WTC11 (cell line): ENCODE data around the gene COMMD4. TPM values are rescaled to one million over a fixed set of nuclear protein-coding genes. Genes with fewer than 3 reads are reported as not detected.

ENCODE experiments used
- ATAC-seq: fragments of 200-7000 bp; cut with Tn5 transposase; 2 replicates; pipeline ENCODE4 v1.10.0; 2021; ENCODE audit warnings: mild to moderate bottlenecking, moderate library complexity
- CTCF ChIA-PET: fragments of 300-600 bp; sonication (Branson Sonifier 250); formaldehyde crosslinking; loops from one replicate; lab custom pipeline; 2021; ENCODE audit warnings: antibody characterized with exemption; lab: Charles Lee
- POLR2A ChIA-PET: fragments of 350-600 bp; sonication (Branson Sonifier 250); formaldehyde crosslinking; loops from one replicate; lab custom pipeline; 2021; ENCODE audit warnings: antibody characterized with exemption; lab: Charles Lee
- DNase-seq: peaks from one replicate; pipeline ENCODE4 v3.0.0; 2021; ENCODE audit warnings: low spot score
- H3K27ac Mint-ChIP-seq: 2 replicates; pipeline ENCODE4 v1.8.0; 2021; ENCODE audit warnings: mixed read lengths
- H3K27me3 Mint-ChIP-seq: 2 replicates; pipeline ENCODE4 v1.8.0; 2021; ENCODE audit warnings: low read depth, mild to moderate bottlenecking, moderate library complexity, mixed read lengths
- H3K36me3 Mint-ChIP-seq: 2 replicates; pipeline ENCODE4 v1.8.0; 2021; ENCODE audit warnings: mixed read lengths
- H3K4me1 Mint-ChIP-seq: 2 replicates; pipeline ENCODE4 v1.8.0; 2022; ENCODE audit warnings: mixed read lengths
- H3K4me3 Mint-ChIP-seq: 2 replicates; pipeline ENCODE4 v1.8.0; 2021; ENCODE audit warnings: mild to moderate bottlenecking, moderate library complexity, mixed read lengths
- H3K9me3 Mint-ChIP-seq: 2 replicates; pipeline ENCODE4 v1.8.0; 2021; ENCODE audit warnings: mixed read lengths
- CBFB ChIP-seq: sonication (generic); formaldehyde crosslinking; IDR thresholded peaks from 2 replicates; pipeline ENCODE4 v1.8.1; 2022; ENCODE audit warnings: mild to moderate bottlenecking, low read depth, missing genetic modification reagents
- CREB1 ChIP-seq: sonication (generic); formaldehyde crosslinking; IDR thresholded peaks from 2 replicates; pipeline ENCODE4 v1.8.0; 2023; ENCODE audit warnings: mild to moderate bottlenecking, missing genetic modification reagents
- CREM ChIP-seq: sonication (generic); formaldehyde crosslinking; IDR thresholded peaks from 2 replicates; pipeline ENCODE4 v1.8.1; 2022; ENCODE audit warnings: mild to moderate bottlenecking, missing genetic modification reagents, moderate library complexity
- EMX1 ChIP-seq: fragments of 250-450 bp; sonication (Bioruptor Pico); IDR thresholded peaks from 2 replicates; pipeline ENCODE4 v1.8.0; 2021; ENCODE audit warnings: mild to moderate bottlenecking
- ETV6 ChIP-seq: sonication (generic); formaldehyde crosslinking; IDR thresholded peaks from 2 replicates; pipeline ENCODE4 v1.8.1; 2022; ENCODE audit warnings: mild to moderate bottlenecking, missing genetic modification reagents
- FOXP1 ChIP-seq: sonication (generic); formaldehyde crosslinking; IDR thresholded peaks from 2 replicates; pipeline ENCODE4 v1.8.0; 2022; ENCODE audit warnings: missing genetic modification reagents, mild to moderate bottlenecking, moderate library complexity, borderline replicate concordance
- GTF2I ChIP-seq: fragments of 250-450 bp; sonication (Bioruptor Pico); conservative IDR thresholded peaks from 2 replicates; pipeline ENCODE4 v1.4.0; 2021; ENCODE audit warnings: mild to moderate bottlenecking
- IRF2 ChIP-seq: sonication (generic); formaldehyde crosslinking; IDR thresholded peaks from 2 replicates; pipeline ENCODE4 v1.8.0; 2022; ENCODE audit warnings: low read depth, missing genetic modification reagents, borderline replicate concordance
- JUN ChIP-seq: sonication (generic); formaldehyde crosslinking; IDR thresholded peaks from 2 replicates; pipeline ENCODE4 v1.8.0; 2023; ENCODE audit warnings: mild to moderate bottlenecking, missing genetic modification reagents
- KAT7 ChIP-seq: sonication (generic); formaldehyde crosslinking; IDR thresholded peaks from 2 replicates; pipeline ENCODE4 v1.8.1; 2023; ENCODE audit warnings: missing genetic modification reagents, mild to moderate bottlenecking, borderline replicate concordance
- NFE2L1 ChIP-seq: sonication (generic); formaldehyde crosslinking; IDR thresholded peaks from 2 replicates; pipeline ENCODE4 v1.8.1; 2023; ENCODE audit warnings: missing genetic modification reagents
- OVOL2 ChIP-seq: fragments of 250-450 bp; sonication (Bioruptor Pico); IDR thresholded peaks from 2 replicates; pipeline ENCODE4 v1.9.0; 2021; ENCODE audit warnings: mild to moderate bottlenecking, borderline replicate concordance
- SMAD3 ChIP-seq: sonication (generic); formaldehyde crosslinking; IDR thresholded peaks from 2 replicates; pipeline ENCODE4 v1.8.0; 2022; ENCODE audit warnings: missing genetic modification reagents, mild to moderate bottlenecking, borderline replicate concordance
- SMAD4 ChIP-seq: sonication (generic); formaldehyde crosslinking; IDR thresholded peaks from 2 replicates; pipeline ENCODE4 v1.8.0; 2022; ENCODE audit warnings: mild to moderate bottlenecking, missing genetic modification reagents
- TP53 ChIP-seq: sonication (generic); formaldehyde crosslinking; IDR thresholded peaks from 2 replicates; pipeline ENCODE4 v1.8.1; 2023; ENCODE audit warnings: mild to moderate bottlenecking, missing genetic modification reagents
- ZNF138 ChIP-seq: sonication (generic); formaldehyde crosslinking; conservative IDR thresholded peaks from 2 replicates; pipeline ENCODE4 v1.8.1; 2022; ENCODE audit warnings: mild to moderate bottlenecking, moderate library complexity, missing genetic modification reagents
- ZNF317 ChIP-seq: sonication (generic); formaldehyde crosslinking; IDR thresholded peaks from 2 replicates; pipeline ENCODE4 v1.8.1; 2023; ENCODE audit warnings: low read depth, mild to moderate bottlenecking, moderate library complexity, missing genetic modification reagents, borderline replicate concordance
- ZNF396 ChIP-seq: fragments of 250-450 bp; sonication (Bioruptor Pico); IDR thresholded peaks from 2 replicates; pipeline ENCODE4 v1.8.0; 2021; ENCODE audit warnings: mild to moderate bottlenecking, moderate library complexity, borderline replicate concordance
- total RNA-seq: library from RNA; stranded (reverse); gene quantifications from 3 replicates; pipeline ENCODE4 v1.2.3, GENCODE V29; 2021
- TF ChIP-seq, protein P1 (sequence below): sonication (generic); formaldehyde crosslinking; IDR thresholded peaks from 2 replicates; pipeline ENCODE4 v1.8.0; 2022; ENCODE audit warnings: mild to moderate bottlenecking, missing genetic modification reagents
- TF ChIP-seq, protein P2 (sequence below): fragments of 250-450 bp; sonication (Bioruptor Pico); IDR thresholded peaks from 2 replicates; pipeline ENCODE4 v1.9.0; 2021; ENCODE audit warnings: mild to moderate bottlenecking
- TF ChIP-seq, protein P3 (sequence below): sonication (generic); formaldehyde crosslinking; conservative IDR thresholded peaks from 2 replicates; pipeline ENCODE4 v1.8.1; 2022; ENCODE audit warnings: mild to moderate bottlenecking, missing genetic modification reagents
- TF ChIP-seq, protein P4 (sequence below): sonication (generic); formaldehyde crosslinking; IDR thresholded peaks from 2 replicates; pipeline ENCODE4 v1.8.0; 2023; ENCODE audit warnings: mild to moderate bottlenecking, missing genetic modification reagents
- TF ChIP-seq, protein P5 (sequence below): sonication (generic); formaldehyde crosslinking; IDR thresholded peaks from 2 replicates; pipeline ENCODE4 v1.8.1; 2022; ENCODE audit warnings: low read depth, missing genetic modification reagents, borderline replicate concordance
- TF ChIP-seq, protein P6 (sequence below): sonication (generic); formaldehyde crosslinking; IDR thresholded peaks from 2 replicates; pipeline ENCODE4 v1.8.0; 2022; ENCODE audit warnings: mild to moderate bottlenecking, missing genetic modification reagents
- TF ChIP-seq, protein P7 (sequence below): sonication (generic); formaldehyde crosslinking; conservative IDR thresholded peaks from 2 replicates; pipeline ENCODE4 v1.8.1; 2023; ENCODE audit warnings: mild to moderate bottlenecking, low read depth, missing genetic modification reagents, moderate library complexity

The COMMD4 gene
- total RNA-seq, 1 experiment from 2014 or later: 140 TPM

DNA sequence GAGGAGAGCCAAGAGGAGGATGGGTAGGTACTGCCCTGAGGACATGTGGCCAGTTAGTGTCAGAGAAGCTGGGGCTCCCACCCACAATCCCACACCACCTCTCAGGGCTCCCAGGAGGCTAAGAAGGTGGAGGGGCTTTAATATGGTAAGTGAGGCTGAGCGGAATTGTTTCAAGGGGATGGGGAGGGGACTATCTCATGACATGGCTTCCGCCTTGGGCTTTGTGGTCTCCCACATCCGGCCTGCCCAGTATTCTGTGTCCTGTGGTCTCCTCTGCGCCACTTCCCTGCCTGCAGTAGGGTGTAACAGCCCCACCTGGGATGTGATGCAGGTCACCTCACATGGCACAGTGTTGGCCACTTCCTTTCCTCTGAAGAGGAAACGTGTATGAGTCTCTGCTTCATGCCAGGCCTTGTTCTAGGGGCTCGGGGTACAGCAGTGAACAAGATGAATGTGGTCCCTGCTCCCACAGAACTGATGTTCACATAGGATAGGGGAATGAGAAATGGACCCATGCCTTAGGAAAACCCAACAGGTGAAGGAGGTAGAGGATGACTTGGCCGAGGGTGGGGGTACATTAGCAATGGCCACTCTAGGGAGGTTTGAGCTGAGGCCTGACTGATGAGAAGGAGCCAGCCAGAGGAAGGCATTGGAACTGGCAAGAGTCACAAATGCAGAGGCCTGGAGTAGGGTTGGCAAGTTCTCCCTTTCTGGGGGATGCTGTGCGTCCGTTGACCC lies 14.2 kb downstream of the COMMD4 start:
- no peak for ATAC-seq
- POLR2A ChIA-PET: no interaction called here

DNA sequence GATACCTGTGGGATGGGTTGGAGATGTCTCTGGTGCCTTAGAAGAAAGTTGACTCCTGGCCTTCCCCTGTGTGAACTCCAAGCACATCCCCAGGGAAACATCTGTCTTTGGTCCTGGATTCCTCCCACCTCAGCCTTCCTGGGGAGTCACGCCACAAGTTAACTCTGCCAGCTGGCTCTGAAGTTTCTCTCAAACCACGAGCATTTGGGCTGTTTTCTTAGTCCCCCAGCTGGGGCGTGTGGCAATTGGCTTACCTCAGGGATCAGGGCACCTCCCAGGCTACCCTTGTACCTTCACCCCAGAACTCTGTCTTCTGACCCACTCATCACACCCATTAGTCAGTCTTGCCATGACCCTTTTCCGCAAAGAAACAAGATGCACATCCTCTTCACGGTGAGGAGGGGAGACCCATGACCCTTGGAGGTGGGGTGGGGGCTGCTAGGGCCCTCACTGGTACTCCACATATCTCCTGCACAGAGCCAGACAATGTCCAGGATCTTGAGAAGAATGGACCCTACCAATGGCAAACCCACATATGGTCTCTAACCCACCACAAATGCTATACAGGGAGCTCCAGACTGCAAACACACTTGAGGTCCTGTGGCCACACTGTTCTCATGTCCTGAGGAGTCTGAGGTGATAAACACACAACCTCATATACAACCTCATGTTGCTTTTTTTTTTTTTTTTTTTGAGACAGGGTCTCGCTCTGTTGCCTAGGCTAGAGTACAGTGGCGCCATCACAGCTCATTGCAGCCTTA lies 14.9 kb downstream of the COMMD4 start:
- TF ChIP-seq ZNF317 (CRISPR knock-in tag): no peak
- TF ChIP-seq, protein P1, sequence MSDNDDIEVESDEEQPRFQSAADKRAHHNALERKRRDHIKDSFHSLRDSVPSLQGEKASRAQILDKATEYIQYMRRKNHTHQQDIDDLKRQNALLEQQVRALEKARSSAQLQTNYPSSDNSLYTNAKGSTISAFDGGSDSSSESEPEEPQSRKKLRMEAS: no peak
- TF ChIP-seq ZNF396 (CRISPR knock-in tag): no peak
- TF ChIP-seq, protein P2, sequence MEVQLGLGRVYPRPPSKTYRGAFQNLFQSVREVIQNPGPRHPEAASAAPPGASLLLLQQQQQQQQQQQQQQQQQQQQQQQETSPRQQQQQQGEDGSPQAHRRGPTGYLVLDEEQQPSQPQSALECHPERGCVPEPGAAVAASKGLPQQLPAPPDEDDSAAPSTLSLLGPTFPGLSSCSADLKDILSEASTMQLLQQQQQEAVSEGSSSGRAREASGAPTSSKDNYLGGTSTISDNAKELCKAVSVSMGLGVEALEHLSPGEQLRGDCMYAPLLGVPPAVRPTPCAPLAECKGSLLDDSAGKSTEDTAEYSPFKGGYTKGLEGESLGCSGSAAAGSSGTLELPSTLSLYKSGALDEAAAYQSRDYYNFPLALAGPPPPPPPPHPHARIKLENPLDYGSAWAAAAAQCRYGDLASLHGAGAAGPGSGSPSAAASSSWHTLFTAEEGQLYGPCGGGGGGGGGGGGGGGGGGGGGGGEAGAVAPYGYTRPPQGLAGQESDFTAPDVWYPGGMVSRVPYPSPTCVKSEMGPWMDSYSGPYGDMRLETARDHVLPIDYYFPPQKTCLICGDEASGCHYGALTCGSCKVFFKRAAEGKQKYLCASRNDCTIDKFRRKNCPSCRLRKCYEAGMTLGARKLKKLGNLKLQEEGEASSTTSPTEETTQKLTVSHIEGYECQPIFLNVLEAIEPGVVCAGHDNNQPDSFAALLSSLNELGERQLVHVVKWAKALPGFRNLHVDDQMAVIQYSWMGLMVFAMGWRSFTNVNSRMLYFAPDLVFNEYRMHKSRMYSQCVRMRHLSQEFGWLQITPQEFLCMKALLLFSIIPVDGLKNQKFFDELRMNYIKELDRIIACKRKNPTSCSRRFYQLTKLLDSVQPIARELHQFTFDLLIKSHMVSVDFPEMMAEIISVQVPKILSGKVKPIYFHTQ (CRISPR knock-in tag): no peak
- TF ChIP-seq, protein P3, sequence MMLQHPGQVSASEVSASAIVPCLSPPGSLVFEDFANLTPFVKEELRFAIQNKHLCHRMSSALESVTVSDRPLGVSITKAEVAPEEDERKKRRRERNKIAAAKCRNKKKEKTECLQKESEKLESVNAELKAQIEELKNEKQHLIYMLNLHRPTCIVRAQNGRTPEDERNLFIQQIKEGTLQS (CRISPR knock-in tag): no peak
- no peak for TF ChIP-seq ZNF138 (CRISPR knock-in tag)
- no peak for TF ChIP-seq CREB1 (CRISPR knock-in tag)
- no peak for TF ChIP-seq GTF2I
- no peak for TF ChIP-seq FOXP1 (CRISPR knock-in tag)
- TF ChIP-seq, protein P4, sequence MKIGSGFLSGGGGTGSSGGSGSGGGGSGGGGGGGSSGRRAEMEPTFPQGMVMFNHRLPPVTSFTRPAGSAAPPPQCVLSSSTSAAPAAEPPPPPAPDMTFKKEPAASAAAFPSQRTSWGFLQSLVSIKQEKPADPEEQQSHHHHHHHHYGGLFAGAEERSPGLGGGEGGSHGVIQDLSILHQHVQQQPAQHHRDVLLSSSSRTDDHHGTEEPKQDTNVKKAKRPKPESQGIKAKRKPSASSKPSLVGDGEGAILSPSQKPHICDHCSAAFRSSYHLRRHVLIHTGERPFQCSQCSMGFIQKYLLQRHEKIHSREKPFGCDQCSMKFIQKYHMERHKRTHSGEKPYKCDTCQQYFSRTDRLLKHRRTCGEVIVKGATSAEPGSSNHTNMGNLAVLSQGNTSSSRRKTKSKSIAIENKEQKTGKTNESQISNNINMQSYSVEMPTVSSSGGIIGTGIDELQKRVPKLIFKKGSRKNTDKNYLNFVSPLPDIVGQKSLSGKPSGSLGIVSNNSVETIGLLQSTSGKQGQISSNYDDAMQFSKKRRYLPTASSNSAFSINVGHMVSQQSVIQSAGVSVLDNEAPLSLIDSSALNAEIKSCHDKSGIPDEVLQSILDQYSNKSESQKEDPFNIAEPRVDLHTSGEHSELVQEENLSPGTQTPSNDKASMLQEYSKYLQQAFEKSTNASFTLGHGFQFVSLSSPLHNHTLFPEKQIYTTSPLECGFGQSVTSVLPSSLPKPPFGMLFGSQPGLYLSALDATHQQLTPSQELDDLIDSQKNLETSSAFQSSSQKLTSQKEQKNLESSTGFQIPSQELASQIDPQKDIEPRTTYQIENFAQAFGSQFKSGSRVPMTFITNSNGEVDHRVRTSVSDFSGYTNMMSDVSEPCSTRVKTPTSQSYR: no peak
- TF ChIP-seq, protein P5, sequence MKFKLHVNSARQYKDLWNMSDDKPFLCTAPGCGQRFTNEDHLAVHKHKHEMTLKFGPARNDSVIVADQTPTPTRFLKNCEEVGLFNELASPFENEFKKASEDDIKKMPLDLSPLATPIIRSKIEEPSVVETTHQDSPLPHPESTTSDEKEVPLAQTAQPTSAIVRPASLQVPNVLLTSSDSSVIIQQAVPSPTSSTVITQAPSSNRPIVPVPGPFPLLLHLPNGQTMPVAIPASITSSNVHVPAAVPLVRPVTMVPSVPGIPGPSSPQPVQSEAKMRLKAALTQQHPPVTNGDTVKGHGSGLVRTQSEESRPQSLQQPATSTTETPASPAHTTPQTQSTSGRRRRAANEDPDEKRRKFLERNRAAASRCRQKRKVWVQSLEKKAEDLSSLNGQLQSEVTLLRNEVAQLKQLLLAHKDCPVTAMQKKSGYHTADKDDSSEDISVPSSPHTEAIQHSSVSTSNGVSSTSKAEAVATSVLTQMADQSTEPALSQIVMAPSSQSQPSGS (CRISPR knock-in tag): no peak
- H3K27ac Mint-ChIP-seq: no peak overlapping the region
- no peaks in the 10 kb centered on the region for H3K9me3 Mint-ChIP-seq
- ChIA-PET CTCF (interaction anchor here (0.5 to 1.0 kb wide), 2 partner anchors 18 to 769 kb away, joined by 3 to 5 read pairs; partner anchors contain the start of gene MAN2C1), POLR2A (interaction anchor here (0.7 kb wide), 1 partner anchor 21 kb away, joined by 3 read pairs; no protein-coding TSS in a partner anchor)
- H3K27me3 Mint-ChIP-seq: peaks cover 30% of the 10 kb centered on the region
- peaks cover 9% of the 10 kb centered on the region for H3K4me1 Mint-ChIP-seq
- DNase-seq: no peak
- no peaks in the 10 kb centered on the region for H3K36me3 Mint-ChIP-seq
- no peak for ATAC-seq
- no peak overlapping the region for H3K4me3 Mint-ChIP-seq

More for the DNA sequence above, 14.2 kb downstream of the COMMD4 start:
- no peaks in the 10 kb centered on the region for H3K36me3 Mint-ChIP-seq
- H3K4me1 Mint-ChIP-seq: peaks cover 9% of the 10 kb centered on the region
- peaks cover 35% of the 10 kb centered on the region for H3K27me3 Mint-ChIP-seq
- CTCF ChIA-PET: interaction anchor here (0.6 kb wide), 1 partner anchor 18 kb away, joined by 4 read pairs; no protein-coding TSS in a partner anchor
- no peak overlapping the region for H3K27ac Mint-ChIP-seq
- TF ChIP-seq CREB1 (CRISPR knock-in tag) (no peak), NFE2L1 (CRISPR knock-in tag) (no peak), SMAD3 (no peak), IRF2 (CRISPR knock-in tag) (no peak), KAT7 (no peak), TP53 (CRISPR knock-in tag) (no peak), CBFB (CRISPR knock-in tag) (no peak), EMX1 (CRISPR knock-in tag) (no peak), JUN (no peak), ETV6 (CRISPR knock-in tag) (no peak), SMAD4 (CRISPR knock-in tag) (no peak), OVOL2 (CRISPR knock-in tag) (no peak), ZNF317 (CRISPR knock-in tag) (no peak), CREM (CRISPR knock-in tag) (no peak)
- TF ChIP-seq, protein P6, sequence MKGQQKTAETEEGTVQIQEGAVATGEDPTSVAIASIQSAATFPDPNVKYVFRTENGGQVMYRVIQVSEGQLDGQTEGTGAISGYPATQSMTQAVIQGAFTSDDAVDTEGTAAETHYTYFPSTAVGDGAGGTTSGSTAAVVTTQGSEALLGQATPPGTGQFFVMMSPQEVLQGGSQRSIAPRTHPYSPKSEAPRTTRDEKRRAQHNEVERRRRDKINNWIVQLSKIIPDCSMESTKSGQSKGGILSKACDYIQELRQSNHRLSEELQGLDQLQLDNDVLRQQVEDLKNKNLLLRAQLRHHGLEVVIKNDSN (CRISPR knock-in tag): no peak
- TF ChIP-seq, protein P7, sequence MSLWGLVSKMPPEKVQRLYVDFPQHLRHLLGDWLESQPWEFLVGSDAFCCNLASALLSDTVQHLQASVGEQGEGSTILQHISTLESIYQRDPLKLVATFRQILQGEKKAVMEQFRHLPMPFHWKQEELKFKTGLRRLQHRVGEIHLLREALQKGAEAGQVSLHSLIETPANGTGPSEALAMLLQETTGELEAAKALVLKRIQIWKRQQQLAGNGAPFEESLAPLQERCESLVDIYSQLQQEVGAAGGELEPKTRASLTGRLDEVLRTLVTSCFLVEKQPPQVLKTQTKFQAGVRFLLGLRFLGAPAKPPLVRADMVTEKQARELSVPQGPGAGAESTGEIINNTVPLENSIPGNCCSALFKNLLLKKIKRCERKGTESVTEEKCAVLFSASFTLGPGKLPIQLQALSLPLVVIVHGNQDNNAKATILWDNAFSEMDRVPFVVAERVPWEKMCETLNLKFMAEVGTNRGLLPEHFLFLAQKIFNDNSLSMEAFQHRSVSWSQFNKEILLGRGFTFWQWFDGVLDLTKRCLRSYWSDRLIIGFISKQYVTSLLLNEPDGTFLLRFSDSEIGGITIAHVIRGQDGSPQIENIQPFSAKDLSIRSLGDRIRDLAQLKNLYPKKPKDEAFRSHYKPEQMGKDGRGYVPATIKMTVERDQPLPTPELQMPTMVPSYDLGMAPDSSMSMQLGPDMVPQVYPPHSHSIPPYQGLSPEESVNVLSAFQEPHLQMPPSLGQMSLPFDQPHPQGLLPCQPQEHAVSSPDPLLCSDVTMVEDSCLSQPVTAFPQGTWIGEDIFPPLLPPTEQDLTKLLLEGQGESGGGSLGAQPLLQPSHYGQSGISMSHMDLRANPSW (CRISPR knock-in tag): no peak
- H3K9me3 Mint-ChIP-seq: no peaks in the 10 kb centered on the region
- no peak overlapping the region for H3K4me3 Mint-ChIP-seq
- DNase-seq: no peak
